ENCODE data around the gene GPATCH8. TPM values are rescaled to one million over a fixed set of nuclear protein-coding genes. Genes with fewer than 3 reads are reported as not detected.

Gene GPATCH8
- polyA plus RNA-seq, 3 donors = 8.8 to 15.9 (median 14.9) TPM

GRCh38 chr17:44424828-44425461 lies 78.3 kb downstream of the GPATCH8 start:
- no peak overlapping the region for H3K27ac ChIP-seq (ENCODE audit: low read depth in 1 of 2, low read length in 2 of 2)
- peaks cover 46 to 72% of the 10 kb centered on the region in 2 donors for H3K36me3 Mint-ChIP-seq
- H3K4me2 ChIP-seq (replicated peaks; ENCODE audit: extremely low read depth, low read length, poor library complexity, severe bottlenecking) = no peak overlapping the region
- no peaks in the 10 kb centered on the region for H3K9me3 Mint-ChIP-seq
- no peaks in the 10 kb centered on the region for H3K27me3 Mint-ChIP-seq (ENCODE audit: low read depth in 3 of 3)
- no peaks in the 10 kb centered on the region for H3K79me2 ChIP-seq (ENCODE audit: insufficient read depth, low read length)
- no peaks in the 10 kb centered on the region for H3K4me1 ChIP-seq (ENCODE audit: control insufficient read depth in 1 of 2, insufficient read depth in 2 of 2, low read length in 2 of 2)
- H3K9ac ChIP-seq (ENCODE audit: insufficient read depth, low read length, poor library complexity, severe bottlenecking) = no peak overlapping the region
- no peak overlapping the region for H3K4me3 Mint-ChIP-seq
- H3K27me3 ChIP-seq (ENCODE audit: control insufficient read depth in 2 of 2, insufficient read depth in 2 of 2, low read length in 2 of 2) = no peaks in the 10 kb centered on the region
- no peak overlapping the region for H3K27ac Mint-ChIP-seq
- TF ChIP-seq CTCF (IDR thresholded peaks at IDR 0.05) = no peak
- no CpG with 5 or more reads among the region's 3 CpGs for WGBS (ENCODE audit: insufficient coverage)
- no peaks in the 10 kb centered on the region for H3K4me1 Mint-ChIP-seq
- no peak for DNase-seq
- H3K4me3 ChIP-seq (replicated peaks in 1 of 3; ENCODE audit: low read depth in 2 of 3, low read length in 3 of 3) = no peak overlapping the region
- peaks cover 29% of the 10 kb centered on the region for H4K20me1 ChIP-seq (ENCODE audit: insufficient read depth, low read length)
- peaks cover 60 to 93% of the 10 kb centered on the region in 2 donors for H3K36me3 ChIP-seq (replicated peaks in 1 of 2; ENCODE audit: control insufficient read depth in 1 of 2, insufficient read depth in 2 of 2, low read length in 2 of 2)
- no peak overlapping the region for H2AFZ ChIP-seq (ENCODE audit: insufficient read depth, low read depth, low read length, poor library complexity, severe bottlenecking)
- no peaks in the 10 kb centered on the region for H3K9me3 ChIP-seq (replicated peaks in 1 of 2; ENCODE audit: control insufficient read depth in 1 of 2, insufficient read depth in 1 of 2, low read length in 2 of 2)
- intact Hi-C loops (cut with micrococcal nuclease) = no loop called here

GRCh38 chr17:44417553-44417952 lies 85.7 kb downstream of the GPATCH8 start:
- Histone ChIP-seq H3K79me2 (ENCODE audit: insufficient read depth, low read length) (no peaks in the 10 kb centered on the region), H3K9ac (ENCODE audit: insufficient read depth, low read length, poor library complexity, severe bottlenecking) (no peak overlapping the region), H4K20me1 (ENCODE audit: insufficient read depth, low read length) (no peaks in the 10 kb centered on the region), H3K4me1 (ENCODE audit: control insufficient read depth in 1 of 2, insufficient read depth in 2 of 2, low read length in 2 of 2) (no peaks in the 10 kb centered on the region), H3K4me2 (replicated peaks; ENCODE audit: extremely low read depth, low read length, poor library complexity, severe bottlenecking) (no peak overlapping the region), H2AFZ (ENCODE audit: insufficient read depth, low read depth, low read length, poor library complexity, severe bottlenecking) (no peak overlapping the region), H3K27ac (ENCODE audit: low read depth in 1 of 2, low read length in 2 of 2) (no peak overlapping the region), H3K27me3 (ENCODE audit: control insufficient read depth in 2 of 2, insufficient read depth in 2 of 2, low read length in 2 of 2) (no peaks in the 10 kb centered on the region), H3K36me3 (replicated peaks in 1 of 2; ENCODE audit: control insufficient read depth in 1 of 2, insufficient read depth in 2 of 2, low read length in 2 of 2) (peaks cover 59 to 87% of the 10 kb centered on the region in 2 donors), H3K9me3 (replicated peaks in 1 of 2; ENCODE audit: control insufficient read depth in 1 of 2, insufficient read depth in 1 of 2, low read length in 2 of 2) (no peaks in the 10 kb centered on the region), H3K4me3 (replicated peaks in 1 of 3; ENCODE audit: low read depth in 2 of 3, low read length in 3 of 3) (no peak overlapping the region)
- no peak for DNase-seq
- Mint-ChIP-seq H3K4me3 (no peak overlapping the region), H3K27me3 (ENCODE audit: low read depth in 3 of 3) (no peaks in the 10 kb centered on the region), H3K27ac (peak overlapping the region in 2 of 7 donors; percentile 3 to 11), H3K9me3 (no peaks in the 10 kb centered on the region), H3K36me3 (peaks cover 49 to 64% of the 10 kb centered on the region in 2 donors), H3K4me1 (no peaks in the 10 kb centered on the region)
- intact Hi-C loops (cut with micrococcal nuclease) = loop anchor here in 1 of 2 donors (5.0 kb wide), 1 partner anchor 300 kb away; no protein-coding TSS in a partner anchor
- TF ChIP-seq CTCF (IDR thresholded peaks at IDR 0.05) = no peak
- WGBS (ENCODE audit: insufficient coverage) = 80% methylated on average over 2 of the region's 2 CpGs
